HepG2 (cell line): ENCODE data around the gene HSPA1L. TPM values are rescaled to one million over a fixed set of nuclear protein-coding genes. Genes with fewer than 3 reads are reported as not detected.
A peak's percentile ranks its signal among the peaks of the same experiment; 100 is the strongest.

Source experiments
- BCL3 ChIP-seq: sonication (generic); formaldehyde crosslinking; IDR thresholded peaks from 2 replicates; pipeline ENCODE4 v1.5.1; 2020; ENCODE audit warnings: mild to moderate bottlenecking, missing genetic modification reagents, moderate library complexity
- CENPT ChIP-seq: sonication (generic); formaldehyde crosslinking; IDR thresholded peaks from 2 replicates; pipeline ENCODE4 v1.8.0; 2022; ENCODE audit warnings: low read depth, mild to moderate bottlenecking, moderate library complexity, missing genetic modification reagents
- CSRNP2 ChIP-seq: sonication (generic); formaldehyde crosslinking; conservative IDR thresholded peaks from 2 replicates; pipeline ENCODE4 v1.8.0; 2022; ENCODE audit warnings: low read depth, missing genetic modification reagents
- DRAP1 ChIP-seq: IDR thresholded peaks from 2 replicates; pipeline ENCODE4 v1.6.1; 2016; ENCODE audit warnings: missing genetic modification reagents, missing compliant biosample characterization
- ELF1 ChIP-seq: sonication (generic); formaldehyde crosslinking; IDR thresholded peaks from 2 replicates; pipeline ENCODE4 v1.4.0; 2020; ENCODE audit warnings: missing genetic modification reagents
- FOXK2 ChIP-seq: fragments of 450-650 bp; IDR thresholded peaks from 2 replicates; pipeline ENCODE4 v1.6.1; 2016
- IKZF4 ChIP-seq: sonication (generic); formaldehyde crosslinking; IDR thresholded peaks from 2 replicates; pipeline ENCODE4 v1.5.1; 2020; ENCODE audit warnings: borderline replicate concordance, mild to moderate bottlenecking, low read depth, missing genetic modification reagents; ENCODE audit errors: not compliant biosample characterization
- IKZF5 ChIP-seq: IDR thresholded peaks from 2 replicates; pipeline ENCODE4 v1.6.1; 2018; ENCODE audit warnings: missing genetic modification reagents, mild to moderate bottlenecking, missing compliant biosample characterization
- KLF6 ChIP-seq: IDR thresholded peaks from 2 replicates; pipeline ENCODE4 v1.8.0; 2016; ENCODE audit warnings: missing biosample characterization, missing genetic modification reagents
- MAFG ChIP-seq: sonication (generic); formaldehyde crosslinking; IDR thresholded peaks from 2 replicates; pipeline ENCODE4 v1.5.1; 2020; ENCODE audit warnings: mild to moderate bottlenecking, missing genetic modification reagents
- PRDM4 ChIP-seq: sonication (generic); formaldehyde crosslinking; IDR thresholded peaks from 2 replicates; pipeline ENCODE4 v1.9.0; 2021; ENCODE audit warnings: missing genetic modification reagents, borderline replicate concordance
- RARG ChIP-seq: sonication (generic); formaldehyde crosslinking; IDR thresholded peaks from 2 replicates; pipeline ENCODE4 v1.4.0; 2020; ENCODE audit warnings: low read depth, mild to moderate bottlenecking, missing genetic modification reagents
- SETDB1 ChIP-seq: sonication (generic); formaldehyde crosslinking; IDR thresholded peaks from 2 replicates; pipeline ENCODE4 v1.5.1; 2020; ENCODE audit warnings: missing genetic modification reagents, mild to moderate bottlenecking, borderline replicate concordance
- SRSF9 ChIP-seq: fragments of 200-400 bp; formaldehyde crosslinking; IDR thresholded peaks from 2 replicates; pipeline ENCODE4 v1.6.1; 2018; ENCODE audit warnings: borderline replicate concordance, mild to moderate bottlenecking, low read depth, low read length; ENCODE audit not compliant: insufficient read depth, poor library complexity, severe bottlenecking
- TFDP2 ChIP-seq: sonication (generic); formaldehyde crosslinking; IDR thresholded peaks from 2 replicates; pipeline ENCODE4 v1.4.0; 2020; ENCODE audit warnings: missing genetic modification reagents
- TOE1 ChIP-seq: sonication (generic); formaldehyde crosslinking; IDR thresholded peaks from 2 replicates; pipeline ENCODE4 v1.4.0; 2020; ENCODE audit warnings: mild to moderate bottlenecking, missing genetic modification reagents
- ZNF343 ChIP-seq: sonication (generic); formaldehyde crosslinking; IDR thresholded peaks from 2 replicates; pipeline ENCODE4 v1.4.0; 2020; ENCODE audit warnings: mild to moderate bottlenecking, missing genetic modification reagents
- ZNF451 ChIP-seq: sonication (generic); formaldehyde crosslinking; IDR thresholded peaks from 2 replicates; pipeline ENCODE4 v1.5.0; 2020; ENCODE audit warnings: mild to moderate bottlenecking, missing genetic modification reagents
- ZNF530 ChIP-seq: sonication (generic); formaldehyde crosslinking; IDR thresholded peaks from 2 replicates; pipeline ENCODE4 v1.5.0; 2020; ENCODE audit warnings: low read depth, mild to moderate bottlenecking, missing genetic modification reagents
- ZNF672 ChIP-seq: sonication (generic); formaldehyde crosslinking; IDR thresholded peaks from 2 replicates; pipeline ENCODE4 v1.8.1; 2022; ENCODE audit warnings: missing genetic modification reagents
- ZNF678 ChIP-seq: sonication (generic); formaldehyde crosslinking; IDR thresholded peaks from 2 replicates; pipeline ENCODE4 v1.4.0; 2020; ENCODE audit warnings: mild to moderate bottlenecking, missing genetic modification reagents
- ZNF75D ChIP-seq: sonication (generic); formaldehyde crosslinking; IDR thresholded peaks from 2 replicates; pipeline ENCODE4 v1.8.1; 2023; ENCODE audit warnings: missing genetic modification reagents, mild to moderate bottlenecking, borderline replicate concordance
- ZNF878 ChIP-seq: sonication (generic); formaldehyde crosslinking; IDR thresholded peaks from 2 replicates; pipeline ENCODE4 v1.8.1; 2023; ENCODE audit warnings: mild to moderate bottlenecking, missing genetic modification reagents, moderate library complexity
- polyA plus RNA-seq, 8 experiments: library from polyadenylated mRNA; depleted of rRNA in 3 of 8; stranded (reverse) in 7 of 8; unstranded in 1 of 8; fragments of >200 nt; fragmentation: Illumina TruSeq in 4 of 8; extraction: Trizol in 4 of 8; gene quantifications; 2 replicates each; pipeline versions ENCODE4 v1.2.1 to v1.2.3, GENCODE V29; 2011 to 2016; ENCODE audit warnings: low read depth in 4 of 8, missing spikeins in 1 of 8, mixed read lengths in 1 of 8; ENCODE audit not compliant: insufficient read depth in 1 of 8
- total RNA-seq, 5 experiments: library from RNA; depleted of rRNA; stranded (reverse); fragments of >200 nt; fragmentation: Illumina TruSeq; extraction: Trizol; gene quantifications; 2 replicates each; pipeline ENCODE4 v1.2.3, GENCODE V29; 2016; ENCODE audit warnings: low read depth in 1 of 5

Gene HSPA1L
- total and polyA plus RNA-seq, 2 of the 13 experiments (the other 11 are each of a cell fraction or from before 2014, with no cell fraction given), result 0.55 to 1.0 TPM

GRCh38 chr6:31861919-31862343 lies 46.8 kb upstream of the HSPA1L start (continued):
- TF ChIP-seq IKZF5 (CRISPR knock-in tag) (no peak), TFDP2 (CRISPR knock-in tag) (no peak), ZNF530 (CRISPR knock-in tag) (no peak), PRDM4 (no peak), CENPT (CRISPR knock-in tag) (no peak), IKZF4 (no peak), ELF1 (no peak), ZNF678 (0 out of 2 replicates have a peak, but pooled peaks have one; percentile 12), ZNF75D (CRISPR knock-in tag) (no peak; the same call in 1 of the 2 replicates), BCL3 (CRISPR knock-in tag) (no peak), ZNF343 (no peak), CSRNP2 (CRISPR knock-in tag) (no peak), SETDB1 (no peak), MAFG (no peak), DRAP1 (CRISPR knock-in tag) (no peak), FOXK2 (no peak), SRSF9 (no peak), KLF6 (CRISPR knock-in tag) (no peak), ZNF451 (CRISPR knock-in tag) (no peak), ZNF878 (CRISPR knock-in tag) (no peak), ZNF672 (CRISPR knock-in tag) (no peak), TOE1 (no peak), RARG (CRISPR knock-in tag) (no peak)
